Right lobe of liver (tissue), 6 donors: Measurements from ENCODE around the gene COL21A1. TPM values are rescaled to one million over a fixed set of nuclear protein-coding genes. Genes with fewer than 3 reads are reported as not detected.
A peak's percentile ranks its signal among the peaks of the same experiment; 100 is the strongest.

ENCODE experiments used
- ATAC-seq, 4 donors: fragments of 200-7000 bp; cut with Tn5 transposase; one replicate each; pipeline ENCODE4 v1.9.1; 2020; ENCODE audit warnings: mild to moderate bottlenecking in 4 of 4, moderate library complexity in 4 of 4
- DNase-seq, 3 donors: peaks; one replicate each; pipeline ENCODE4 v3.0.0-alpha.2; 2020
- H3K27ac ChIP-seq, 3 donors: fragments of 200-600 bp; one replicate each; pipeline ENCODE4 v1.8.0; 2022
- H3K27me3 ChIP-seq, 2 donors: fragments of 200-600 bp; one replicate each; pipeline ENCODE4 v1.8.0; 2022
- H3K36me3 ChIP-seq, 4 donors: fragments of 200-600 bp; sonication (generic) in 1 of 4; one replicate each; pipeline versions ENCODE4 v1.5.1 to v1.8.0; 2017 to 2022; ENCODE audit warnings: control low read depth in 1 of 4
- H3K4me1 ChIP-seq, 4 donors: fragments of 200-600 bp; sonication (generic) in 1 of 4; one replicate each; pipeline versions ENCODE4 v1.5.1 to v1.8.0; 2017 to 2022; ENCODE audit warnings: control low read depth in 1 of 4
- H3K4me3 ChIP-seq, 3 donors: fragments of 200-600 bp; one replicate each; pipeline ENCODE4 v1.8.0; 2022
- H3K9me3 ChIP-seq, 4 donors: fragments of 200-600 bp; sonication (generic) in 1 of 4; one replicate each; pipeline versions ENCODE4 v1.5.1 to v1.8.0; 2017 to 2022; ENCODE audit warnings: control low read depth in 1 of 4
- CTCF ChIP-seq, 4 donors: fragments of 200-600 bp in 3 of 4; fragments of 450-650 bp in 1 of 4; IDR thresholded peaks; one replicate each; pipeline versions ENCODE4 v1.5.1 to v1.8.0; 2016 to 2022; ENCODE audit warnings: antibody characterized with exemption in 4 of 4, mild to moderate bottlenecking in 2 of 4
- POLR2A ChIP-seq: fragments of 450-650 bp; IDR thresholded peaks from one replicate; pipeline ENCODE4 v1.6.1; 2017; ENCODE audit warnings: antibody characterized with exemption, mild to moderate bottlenecking
- WGBS: methylation state at CpG from one replicate; pipeline ENCODE4 v1.1.6; 2018; ENCODE audit warnings: low coverage, low lambda C conversion rate; ENCODE audit not compliant: insufficient coverage; ENCODE audit errors: missing lambda C conversion rate; 5-methylcytosine and 5-hydroxymethylcytosine counted together
- intact Hi-C, 2 donors: fragments of 100-400 bp; cut with DNase I; formaldehyde crosslinking; loops; one replicate each; pipeline versions ENCODE4 v1.11.2 to v1.14.1; 2022
- total RNA-seq, 6 experiments: library from RNA; depleted of rRNA in 2 of 6; stranded (reverse); fragments of >200 nt in 2 of 6; fragmentation: NEBNext Ultra II Directional in 3 of 6; extraction: Animal tissue kit (Norgen Biotek cat#: 25700) in 3 of 6; gene quantifications; one replicate each; pipeline versions ENCODE4 v1.1.0 to v1.2.4, GENCODE V29; 2016 to 2023
- donor health status: DM: no; HTN: yes; CAD: no.
- donor health status: DM: no; HTN: no; CAD: no.
- donor health status: DM: no; HTN: no; CAD: no.
- donor health status: DM: no; HTN: yes; CAD: no.
- donor health status: DM: no; HTN: yes; CAD: no.

Gene COL21A1
- total RNA-seq, 6 experiments from 2014 or later, result 0.11 to 0.73 (median 0.50) TPM

GRCh38 chr6:56047931-56048540 lies 199.3 kb downstream of the COL21A1 start:
- DNase-seq (no peak), ATAC-seq (no peak)
- TF ChIP-seq POLR2A (no peak), CTCF (IDR thresholded peaks at IDR 0.05) (no peak)
- Histone ChIP-seq H3K36me3 (no peaks in the 10 kb centered on the region), H3K27ac (no peak overlapping the region), H3K4me1 (no peaks in the 10 kb centered on the region), H3K27me3 (no peaks in the 10 kb centered on the region), H3K4me3 (no peak overlapping the region), H3K9me3 (no peaks in the 10 kb centered on the region)
- 47% methylated on average over 2 of the region's 2 CpGs for WGBS
- intact Hi-C loops, result no loop called here

- DNase-seq, result peak; percentile 31 to 51 (median 44)
- H3K27ac ChIP-seq, result no peak overlapping the region
- no peaks in the 10 kb centered on the region for H3K36me3 ChIP-seq
- 20% methylated on average over 7 of the region's 7 CpGs for WGBS
- ATAC-seq, result peak; percentile 69 to 80 (median 74)
- H3K27me3 ChIP-seq, result no peaks in the 10 kb centered on the region
- no peak overlapping the region for H3K4me3 ChIP-seq
- intact Hi-C loops, result no loop called here
- H3K9me3 ChIP-seq, result no peaks in the 10 kb centered on the region
- no peak for TF ChIP-seq POLR2A
- no peak for TF ChIP-seq CTCF (IDR thresholded peaks at IDR 0.05)
- no peaks in the 10 kb centered on the region for H3K4me1 ChIP-seq
Observed at GRCh38 chr6:56046576-56046975, 200.8 kb downstream of the COL21A1 start.

- no peaks in the 10 kb centered on the region for H3K27me3 ChIP-seq
- no peak overlapping the region for H3K4me3 ChIP-seq
- H3K27ac ChIP-seq, result no peak overlapping the region
- TF ChIP-seq POLR2A (no peak), CTCF (IDR thresholded peaks at IDR 0.05) (no peak)
- intact Hi-C loops, result no loop called here
- H3K9me3 ChIP-seq, result no peaks in the 10 kb centered on the region
- no peaks in the 10 kb centered on the region for H3K4me1 ChIP-seq
- WGBS, result 50% methylated on average over 4 of the region's 4 CpGs
- no peaks in the 10 kb centered on the region for H3K36me3 ChIP-seq
- ATAC-seq (no peak), DNase-seq (no peak)
Observed at GRCh38 chr6:56043761-56044160, 203.6 kb downstream of the COL21A1 start.

GRCh38 chr6:56043076-56043475 lies 204.3 kb downstream of the COL21A1 start:
- intact Hi-C loops, result no loop called here
- TF ChIP-seq CTCF (IDR thresholded peaks at IDR 0.05) (no peak), POLR2A (no peak)
- H3K4me1 ChIP-seq, result no peaks in the 10 kb centered on the region
- no peaks in the 10 kb centered on the region for H3K9me3 ChIP-seq
- no peak overlapping the region for H3K4me3 ChIP-seq
- H3K27ac ChIP-seq, result no peak overlapping the region
- no peak for DNase-seq
- ATAC-seq, result no peak
- H3K36me3 ChIP-seq, result no peaks in the 10 kb centered on the region
- no peaks in the 10 kb centered on the region for H3K27me3 ChIP-seq

GRCh38 chr6:56041591-56041990 lies 205.8 kb downstream of the COL21A1 start:
- intact Hi-C loops, result no loop called here
- H3K9me3 ChIP-seq, result no peaks in the 10 kb centered on the region
- no peaks in the 10 kb centered on the region for H3K36me3 ChIP-seq
- ATAC-seq (no peak), DNase-seq (no peak)
- 62% methylated on average over 1 of the region's 1 CpG for WGBS
- H3K4me3 ChIP-seq, result no peak overlapping the region
- no peak overlapping the region for H3K27ac ChIP-seq
- no peak for TF ChIP-seq CTCF (IDR thresholded peaks at IDR 0.05)
- TF ChIP-seq POLR2A, result no peak
- H3K4me1 ChIP-seq, result no peaks in the 10 kb centered on the region
- H3K27me3 ChIP-seq, result no peaks in the 10 kb centered on the region
